B cell (primary cell): ENCODE measurements around the gene ATP8B3.

Source experiments
- CTCF ChIP-seq: fragments of 200-600 bp; IDR thresholded peaks from one replicate; pipeline ENCODE4 v1.8.0; 2022; ENCODE audit warnings: antibody characterized with exemption, mild to moderate bottlenecking
- EZH2 ChIP-seq: IDR thresholded peaks from 2 replicates; pipeline ENCODE4 v1.6.1; 2012; ENCODE audit warnings: borderline replicate concordance, low read depth, mild to moderate bottlenecking, moderate library complexity, low read length; ENCODE audit not compliant: insufficient read depth, poor library complexity, severe bottlenecking

GRCh38 chr19:1799695-1800342 is 12.3 kb downstream of the ATP8B3 start:
- TF ChIP-seq CTCF: no peak
- TF ChIP-seq EZH2: no peak
